Measurements from ENCODE around the gene NAALADL2.

Gene NAALADL2

GRCh38 chr3:175066617-175067415 lies 207.7 kb downstream of the NAALADL2 start:
- TF ChIP-seq, protein P1, sequence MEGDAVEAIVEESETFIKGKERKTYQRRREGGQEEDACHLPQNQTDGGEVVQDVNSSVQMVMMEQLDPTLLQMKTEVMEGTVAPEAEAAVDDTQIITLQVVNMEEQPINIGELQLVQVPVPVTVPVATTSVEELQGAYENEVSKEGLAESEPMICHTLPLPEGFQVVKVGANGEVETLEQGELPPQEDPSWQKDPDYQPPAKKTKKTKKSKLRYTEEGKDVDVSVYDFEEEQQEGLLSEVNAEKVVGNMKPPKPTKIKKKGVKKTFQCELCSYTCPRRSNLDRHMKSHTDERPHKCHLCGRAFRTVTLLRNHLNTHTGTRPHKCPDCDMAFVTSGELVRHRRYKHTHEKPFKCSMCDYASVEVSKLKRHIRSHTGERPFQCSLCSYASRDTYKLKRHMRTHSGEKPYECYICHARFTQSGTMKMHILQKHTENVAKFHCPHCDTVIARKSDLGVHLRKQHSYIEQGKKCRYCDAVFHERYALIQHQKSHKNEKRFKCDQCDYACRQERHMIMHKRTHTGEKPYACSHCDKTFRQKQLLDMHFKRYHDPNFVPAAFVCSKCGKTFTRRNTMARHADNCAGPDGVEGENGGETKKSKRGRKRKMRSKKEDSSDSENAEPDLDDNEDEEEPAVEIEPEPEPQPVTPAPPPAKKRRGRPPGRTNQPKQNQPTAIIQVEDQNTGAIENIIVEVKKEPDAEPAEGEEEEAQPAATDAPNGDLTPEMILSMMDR (IDR thresholded peaks at IDR 0.05; ENCODE audit: extremely low read depth, insufficient read depth, missing control alignments), result no peak
- no peak for DNase-seq (ENCODE audit: low spot score)
- in situ Hi-C loops (cut with MboI; ENCODE audit: low pct_unique_long_range_greater_than_20kb, low sequenced_read_pairs, unreplicated experiment), result no loop called here

- TF ChIP-seq, protein P1 (IDR thresholded peaks at IDR 0.05; ENCODE audit: extremely low read depth, insufficient read depth, missing control alignments), result no peak
- in situ Hi-C loops (cut with MboI; ENCODE audit: low pct_unique_long_range_greater_than_20kb, low sequenced_read_pairs, unreplicated experiment), result no loop called here
- no peak for DNase-seq (ENCODE audit: low spot score)
Observed at GRCh38 chr3:175068587-175068986, 209.5 kb downstream of the NAALADL2 start.

GRCh38 chr3:175070946-175071345 lies 211.8 kb downstream of the NAALADL2 start:
- DNase-seq (ENCODE audit: low spot score), result no peak
- in situ Hi-C loops (cut with MboI; ENCODE audit: low pct_unique_long_range_greater_than_20kb, low sequenced_read_pairs, unreplicated experiment), result no loop called here
- TF ChIP-seq, protein P1 (IDR thresholded peaks at IDR 0.05; ENCODE audit: extremely low read depth, insufficient read depth, missing control alignments), result no peak

DNA sequence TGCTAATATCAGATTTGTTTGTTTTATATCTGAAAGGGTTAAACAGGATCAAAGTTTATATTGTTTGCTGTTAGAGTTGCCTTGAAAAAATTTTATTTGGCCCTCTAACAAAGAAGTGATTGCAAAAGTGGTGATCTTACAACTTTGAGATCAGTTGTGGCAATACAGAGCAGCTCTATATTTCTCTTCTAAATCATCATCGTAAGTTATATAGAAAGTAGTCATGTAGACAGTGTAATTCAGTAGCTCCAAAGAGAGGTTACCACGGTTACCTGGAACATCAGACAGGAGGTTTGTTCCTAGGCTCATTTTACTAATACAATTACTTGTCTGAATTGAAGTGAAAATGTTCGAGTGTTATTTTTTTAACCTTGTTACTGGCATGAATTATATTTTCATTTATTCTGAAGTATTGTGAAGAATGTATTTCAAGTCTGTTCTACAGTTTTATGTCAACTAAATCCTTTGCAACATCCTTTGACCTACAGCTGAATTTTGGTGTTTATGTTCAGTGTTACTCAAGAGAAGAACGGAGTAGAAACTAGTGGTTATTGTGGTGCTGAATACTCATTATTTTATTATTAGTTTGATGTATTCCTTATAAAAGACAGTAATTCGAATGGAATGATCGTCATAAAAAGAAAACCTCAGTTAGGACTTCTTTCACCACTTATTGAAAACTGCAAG lies 214.2 kb downstream of the NAALADL2 start:
- in situ Hi-C loops (cut with MboI; ENCODE audit: low pct_unique_long_range_greater_than_20kb, low sequenced_read_pairs, unreplicated experiment), result no loop called here
- TF ChIP-seq, protein P1 (IDR thresholded peaks at IDR 0.05; ENCODE audit: extremely low read depth, insufficient read depth, missing control alignments), result no peak
- DNase-seq (ENCODE audit: low spot score), result no peak

DNA sequence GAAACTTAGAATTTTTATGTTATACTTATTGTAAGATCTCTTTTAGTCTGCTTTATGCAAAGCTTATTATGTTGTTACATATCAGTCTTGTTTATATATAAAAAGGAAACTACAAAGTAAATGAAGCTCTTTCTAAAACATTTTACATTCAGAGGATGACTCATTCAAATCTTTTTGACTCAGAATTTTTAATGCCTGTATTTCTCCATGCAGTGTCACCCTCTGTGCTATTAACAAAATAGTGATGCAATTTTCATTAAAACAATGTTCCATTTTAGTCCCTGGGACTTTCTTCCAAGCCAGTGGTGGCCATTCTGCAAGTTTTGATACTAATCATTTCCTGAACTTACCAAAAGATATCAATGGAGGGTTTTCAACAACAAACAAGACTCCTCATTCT lies 216.1 kb downstream of the NAALADL2 start:
- DNase-seq (ENCODE audit: low spot score), result no peak
- in situ Hi-C loops (cut with MboI; ENCODE audit: low pct_unique_long_range_greater_than_20kb, low sequenced_read_pairs, unreplicated experiment), result no loop called here

DNA sequence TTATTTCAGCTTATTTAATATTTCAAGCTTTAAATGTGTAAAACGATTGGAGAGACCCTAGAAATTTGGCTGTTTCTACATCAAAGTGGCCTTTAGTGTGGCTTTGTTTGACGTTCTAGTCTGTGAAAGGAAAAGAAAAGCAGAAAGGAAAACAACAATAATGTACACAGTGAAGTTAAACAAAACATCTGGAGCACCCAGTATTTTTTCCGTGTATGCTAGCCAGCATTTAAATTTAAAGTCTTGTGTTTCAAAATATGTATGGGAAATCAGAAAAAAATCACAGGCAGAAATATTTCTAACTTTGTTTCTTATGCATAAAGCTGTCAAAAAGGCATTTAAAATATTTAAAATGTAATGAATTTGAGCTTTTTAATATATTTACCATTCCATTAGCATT lies 218.1 kb downstream of the NAALADL2 start:
- no peak for DNase-seq (ENCODE audit: low spot score)
- in situ Hi-C loops (cut with MboI; ENCODE audit: low pct_unique_long_range_greater_than_20kb, low sequenced_read_pairs, unreplicated experiment), result no loop called here

More for the DNA sequence above, 216.1 kb downstream of the NAALADL2 start:
- TF ChIP-seq, protein P1 (IDR thresholded peaks at IDR 0.05; ENCODE audit: extremely low read depth, insufficient read depth, missing control alignments), result no peak

More for the DNA sequence above, 218.1 kb downstream of the NAALADL2 start:
- TF ChIP-seq, protein P1 (IDR thresholded peaks at IDR 0.05; ENCODE audit: extremely low read depth, insufficient read depth, missing control alignments), result no peak

All from GM13977 (cell line).